ENCODE data around the gene PWWP2B.

Gene PWWP2B

DNA sequence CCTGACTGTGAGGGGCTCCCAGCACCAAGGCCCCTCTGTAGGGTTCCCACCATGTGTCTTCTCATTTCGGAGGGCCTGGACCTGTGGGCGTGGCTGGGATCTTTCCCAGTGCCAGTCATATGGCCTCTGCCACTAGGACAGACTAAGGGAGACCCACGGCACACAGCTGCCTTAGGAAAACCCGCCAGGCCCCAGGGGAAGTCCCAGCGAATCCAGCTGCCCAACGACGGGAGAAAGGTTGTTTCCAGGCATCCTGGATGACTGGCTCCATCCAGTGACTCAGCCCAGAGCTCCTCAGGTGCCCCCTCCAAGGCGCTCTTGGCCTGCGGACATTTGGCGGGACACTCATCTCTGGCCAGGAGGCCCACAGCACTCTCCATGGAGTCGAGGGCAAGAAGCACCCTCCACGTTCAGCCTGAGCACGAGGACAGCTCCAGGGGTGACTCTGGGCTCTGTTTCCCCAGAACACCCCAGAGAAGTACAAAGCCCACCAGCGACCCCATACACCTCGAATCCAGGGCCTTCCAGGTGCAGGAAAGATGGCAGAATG lies 39.9 kb downstream of the PWWP2B start:
- no peak for DNase-seq (ENCODE audit: low read depth)
- TF ChIP-seq, protein P1, sequence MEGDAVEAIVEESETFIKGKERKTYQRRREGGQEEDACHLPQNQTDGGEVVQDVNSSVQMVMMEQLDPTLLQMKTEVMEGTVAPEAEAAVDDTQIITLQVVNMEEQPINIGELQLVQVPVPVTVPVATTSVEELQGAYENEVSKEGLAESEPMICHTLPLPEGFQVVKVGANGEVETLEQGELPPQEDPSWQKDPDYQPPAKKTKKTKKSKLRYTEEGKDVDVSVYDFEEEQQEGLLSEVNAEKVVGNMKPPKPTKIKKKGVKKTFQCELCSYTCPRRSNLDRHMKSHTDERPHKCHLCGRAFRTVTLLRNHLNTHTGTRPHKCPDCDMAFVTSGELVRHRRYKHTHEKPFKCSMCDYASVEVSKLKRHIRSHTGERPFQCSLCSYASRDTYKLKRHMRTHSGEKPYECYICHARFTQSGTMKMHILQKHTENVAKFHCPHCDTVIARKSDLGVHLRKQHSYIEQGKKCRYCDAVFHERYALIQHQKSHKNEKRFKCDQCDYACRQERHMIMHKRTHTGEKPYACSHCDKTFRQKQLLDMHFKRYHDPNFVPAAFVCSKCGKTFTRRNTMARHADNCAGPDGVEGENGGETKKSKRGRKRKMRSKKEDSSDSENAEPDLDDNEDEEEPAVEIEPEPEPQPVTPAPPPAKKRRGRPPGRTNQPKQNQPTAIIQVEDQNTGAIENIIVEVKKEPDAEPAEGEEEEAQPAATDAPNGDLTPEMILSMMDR (IDR thresholded peaks at IDR 0.05; ENCODE audit: low read length, missing control alignments): no peak
- H3K4me3 ChIP-seq (replicated peaks; ENCODE audit: low read depth, low read length): no peak overlapping the region

DNA sequence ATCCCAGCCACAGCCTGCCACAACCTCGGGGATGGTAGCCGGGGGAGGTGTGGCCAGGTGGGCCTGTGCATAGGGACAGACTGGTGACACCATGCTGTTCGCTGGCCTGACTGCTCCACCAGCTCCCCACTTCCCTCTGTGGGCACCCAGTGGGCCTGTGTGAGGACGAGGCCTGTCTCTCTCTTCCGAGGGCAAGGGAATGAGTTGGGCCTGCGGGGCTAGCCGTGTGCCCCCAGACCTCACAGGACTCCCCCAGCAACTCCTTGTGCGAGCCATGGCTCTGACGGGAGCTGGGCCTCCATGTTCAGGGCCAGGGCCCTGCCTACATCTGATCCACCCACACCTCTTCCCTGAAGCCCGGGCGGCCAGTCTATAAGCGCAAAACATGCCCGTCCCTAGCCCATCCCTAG lies 40.5 kb downstream of the PWWP2B start:
- TF ChIP-seq, protein P1 (IDR thresholded peaks at IDR 0.05; ENCODE audit: low read length, missing control alignments): no peak
- DNase-seq (ENCODE audit: low read depth): no peak
- H3K4me3 ChIP-seq (replicated peaks; ENCODE audit: low read depth, low read length): no peak overlapping the region

DNA sequence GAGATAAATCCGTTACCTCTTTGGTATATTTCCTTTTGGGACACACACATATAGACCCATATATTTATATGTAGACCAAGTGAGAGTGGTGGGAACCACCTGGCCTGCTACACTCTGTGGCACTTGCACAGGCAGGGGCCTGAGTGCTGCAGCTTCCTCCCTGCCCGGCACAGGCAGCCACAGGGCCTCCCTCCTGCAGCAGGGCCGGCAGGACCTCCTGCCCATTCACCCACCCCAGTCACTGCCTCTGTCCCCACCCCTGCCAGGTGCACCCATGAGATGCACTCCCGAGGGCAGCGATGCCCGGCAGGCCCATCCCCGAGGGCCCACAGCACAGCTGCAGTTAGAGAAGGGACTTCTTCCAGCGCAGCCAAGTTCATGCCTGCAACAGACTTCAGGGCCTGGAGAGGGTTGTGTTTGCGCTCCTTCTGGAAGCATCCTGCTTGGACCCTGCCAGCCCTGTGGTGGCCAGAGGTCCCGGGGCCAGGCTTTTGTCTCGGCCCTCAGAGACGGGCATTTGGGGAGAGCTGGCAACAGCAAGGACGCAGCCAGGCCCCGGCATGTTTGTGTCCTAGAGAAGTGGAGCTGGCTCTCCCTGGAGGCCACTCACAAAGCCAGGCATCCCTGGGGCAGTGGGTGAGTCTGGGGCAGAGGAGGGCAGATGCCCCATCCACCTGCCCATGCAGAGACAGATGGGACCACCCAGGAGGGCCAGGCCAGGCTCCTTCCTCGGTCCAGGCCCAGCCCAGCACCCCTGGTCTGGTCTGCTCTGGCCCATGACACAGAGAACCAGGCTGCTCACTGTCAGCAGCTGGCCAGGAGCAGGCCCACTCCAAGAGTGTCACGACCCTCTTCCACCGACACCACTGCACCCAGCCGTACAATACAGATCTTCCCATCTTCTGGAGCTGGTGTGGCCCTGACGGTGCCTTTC lies 41.4 kb downstream of the PWWP2B start:
- no peak overlapping the region for H3K4me3 ChIP-seq (replicated peaks; ENCODE audit: low read depth, low read length)
- TF ChIP-seq, protein P1 (IDR thresholded peaks at IDR 0.05; ENCODE audit: low read length, missing control alignments): no peak
- no peak for DNase-seq (ENCODE audit: low read depth)

DNA sequence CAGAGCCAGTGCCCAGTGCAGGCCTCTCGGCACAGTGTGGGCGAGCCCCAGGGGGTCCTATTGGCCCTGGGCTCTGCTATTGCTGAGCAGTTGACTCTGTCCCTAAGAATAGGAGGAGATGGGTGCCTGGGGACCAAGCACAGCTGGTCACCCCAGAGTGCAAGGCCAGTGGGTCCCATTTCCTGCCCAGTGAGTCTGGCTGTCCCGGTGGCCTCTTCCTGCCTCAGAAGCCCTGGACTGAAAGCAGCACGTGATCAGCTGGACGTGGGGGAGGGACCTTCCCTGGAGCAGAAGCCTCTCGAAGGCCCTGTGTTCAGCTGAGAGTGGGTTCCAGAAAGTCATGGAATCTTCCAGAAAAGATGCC lies 42.0 kb downstream of the PWWP2B start:
- TF ChIP-seq, protein P1 (IDR thresholded peaks at IDR 0.05; ENCODE audit: low read length, missing control alignments): no peak
- DNase-seq (ENCODE audit: low read depth): no peak
- H3K4me3 ChIP-seq (replicated peaks; ENCODE audit: low read depth, low read length): no peak overlapping the region

DNA sequence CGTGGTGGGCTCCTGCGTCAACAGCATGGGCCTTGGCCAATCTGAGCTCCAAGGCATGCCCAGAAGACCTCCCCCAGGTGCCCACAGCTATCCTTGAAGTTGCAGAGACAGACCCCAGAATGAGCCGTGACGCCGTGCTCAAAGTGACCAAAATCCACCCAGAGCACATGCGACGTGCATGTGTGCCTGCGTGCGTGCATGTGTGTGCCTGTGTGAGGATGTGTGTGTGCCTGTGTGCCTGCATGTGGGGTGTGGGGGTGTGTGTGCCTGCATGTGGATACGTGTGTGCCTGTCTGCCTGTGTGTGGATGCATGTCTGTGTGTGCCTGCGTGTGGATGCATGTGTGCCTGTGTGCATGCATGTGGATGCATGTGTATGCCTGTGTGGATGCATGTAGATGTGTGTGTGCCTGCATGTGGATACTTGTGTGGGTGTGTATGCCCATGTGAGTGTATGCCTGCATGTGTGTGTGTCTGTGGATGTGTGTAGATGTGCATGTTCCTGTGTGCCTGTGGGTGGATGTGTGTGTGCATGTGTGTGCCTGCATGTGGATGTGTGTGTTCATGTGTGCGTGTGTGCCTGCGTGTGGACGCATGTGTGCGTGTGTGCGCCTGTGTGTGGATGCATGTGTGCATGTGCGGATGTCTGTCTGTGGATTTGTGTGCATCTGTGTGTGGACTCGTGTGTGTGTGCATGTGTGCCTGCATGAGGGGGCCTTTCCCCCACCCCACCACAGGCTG lies 42.6 kb downstream of the PWWP2B start:
- no peak overlapping the region for H3K4me3 ChIP-seq (replicated peaks; ENCODE audit: low read depth, low read length)
- TF ChIP-seq, protein P1 (IDR thresholded peaks at IDR 0.05; ENCODE audit: low read length, missing control alignments): no peak
- no peak for DNase-seq (ENCODE audit: low read depth)

DNA sequence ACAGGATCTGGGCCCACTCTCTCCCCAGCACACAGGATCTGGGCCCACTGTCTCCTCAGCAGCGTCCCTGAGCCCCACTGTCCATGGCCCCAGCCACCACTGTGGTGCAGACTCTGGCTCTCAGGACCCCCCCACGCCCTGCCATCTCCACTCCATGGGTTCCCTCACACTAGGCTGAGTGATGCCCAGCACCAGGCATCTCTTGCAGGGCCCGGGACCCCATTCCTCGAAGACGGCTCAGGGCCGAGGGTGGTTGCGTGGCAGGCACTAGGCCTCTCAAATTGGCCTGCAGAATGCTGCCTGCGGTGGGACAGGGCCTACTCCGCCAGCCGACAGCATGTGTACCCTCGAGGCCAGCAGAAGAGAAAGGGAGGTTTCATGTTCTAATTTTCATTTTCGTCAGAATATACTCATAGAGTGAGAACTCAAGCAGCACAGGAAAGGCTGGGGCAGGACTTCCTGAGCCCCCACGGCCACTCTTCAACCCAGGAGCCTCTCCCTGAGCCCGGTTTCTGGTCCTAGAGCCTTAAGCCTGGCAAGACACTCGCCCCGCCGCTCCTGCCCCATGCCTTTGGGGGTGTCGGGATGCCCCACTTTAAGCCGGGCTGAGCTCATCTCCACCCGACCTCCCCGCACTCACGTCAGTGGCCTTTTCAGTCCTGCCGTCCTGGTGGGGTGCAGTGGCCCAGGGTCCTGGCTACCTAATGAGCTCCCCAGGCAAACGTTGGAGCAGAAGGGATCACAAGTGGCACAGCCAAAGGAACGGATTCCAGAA lies 44.0 kb downstream of the PWWP2B start:
- TF ChIP-seq, protein P1 (IDR thresholded peaks at IDR 0.05; ENCODE audit: low read length, missing control alignments): no peak

More for the DNA sequence above, 44.0 kb downstream of the PWWP2B start:
- H3K4me3 ChIP-seq (replicated peaks; ENCODE audit: low read depth, low read length): no peak overlapping the region
- DNase-seq (ENCODE audit: low read depth): no peak

Data from fibroblast of pulmonary artery (primary cell).